CD14-positive monocyte (primary cell): ENCODE measurements around the gene GAPVD1. TPM values are rescaled to one million over a fixed set of nuclear protein-coding genes. Genes with fewer than 3 reads are reported as not detected.

ENCODE experiments used
- DNase-seq, 3 donors: peaks; one replicate each; pipeline ENCODE4 v3.0.0-alpha.2; 2011 to 2022
- H2AFZ ChIP-seq: 2 replicates; pipeline ENCODE4 v1.6.0; 2012; ENCODE audit warnings: mild to moderate bottlenecking, low read depth, low read length, inconsistent platforms; ENCODE audit not compliant: insufficient read depth, poor library complexity, severe bottlenecking
- H3K27ac ChIP-seq, 2 donors: 1 replicate in 1 of 2; 2 replicates in 1 of 2; pipeline ENCODE4 v1.5.1; 2012 to 2013; ENCODE audit warnings: low read length in 2 of 2, control low read depth in 1 of 2, inconsistent platforms in 1 of 2, low read depth in 1 of 2, mild to moderate bottlenecking in 1 of 2
- H3K27me3 ChIP-seq, 2 donors: one replicate each; pipeline versions ENCODE4 v1.6.0 to v1.6.1; 2011 to 2013; ENCODE audit warnings: low read length in 2 of 2; ENCODE audit not compliant: control insufficient read depth in 2 of 2, insufficient read depth in 2 of 2
- H3K36me3 ChIP-seq, 2 donors: replicated peaks in 1 of 2; 1 replicate in 1 of 2; 2 replicates in 1 of 2; pipeline versions ENCODE4 v1.5.1 to v1.6.1; 2012 to 2013; ENCODE audit warnings: low read length in 2 of 2, control low read depth in 1 of 2, inconsistent platforms in 1 of 2, mild to moderate bottlenecking in 1 of 2; ENCODE audit not compliant: insufficient read depth in 2 of 2, control insufficient read depth in 1 of 2
- H3K4me1 ChIP-seq, 2 donors: 1 replicate in 1 of 2; 2 replicates in 1 of 2; pipeline versions ENCODE4 v1.5.1 to v1.6.1; 2012 to 2013; ENCODE audit warnings: low read length in 2 of 2, control low read depth in 1 of 2, inconsistent platforms in 1 of 2, mild to moderate bottlenecking in 1 of 2, moderate library complexity in 1 of 2; ENCODE audit not compliant: insufficient read depth in 2 of 2, control insufficient read depth in 1 of 2
- H3K4me2 ChIP-seq: replicated peaks from 2 replicates; pipeline ENCODE3; 2012; ENCODE audit warnings: low read length, moderate library complexity, mild to moderate bottlenecking; ENCODE audit not compliant: poor library complexity, severe bottlenecking; ENCODE audit errors: extremely low read depth
- H3K4me3 ChIP-seq, 3 experiments: fragments of 200-600 bp in 1 of 3; sonication (generic) in 1 of 3; replicated peaks in 1 of 3; 1 replicate in 2 of 3; 2 replicates in 1 of 3; pipeline ENCODE4 v1.5.1; 2011 to 2013; ENCODE audit warnings: low read length in 3 of 3, mild to moderate bottlenecking in 3 of 3, control low read depth in 2 of 3, low read depth in 2 of 3, inconsistent platforms in 1 of 3, moderate library complexity in 1 of 3
- H3K79me2 ChIP-seq: 2 replicates; pipeline ENCODE4 v1.6.0; 2012; ENCODE audit warnings: mild to moderate bottlenecking, control low read depth, inconsistent platforms, low read length, moderate library complexity; ENCODE audit not compliant: insufficient read depth
- H3K9ac ChIP-seq: 2 replicates; pipeline ENCODE4 v1.6.0; 2017; ENCODE audit warnings: low read length, mild to moderate bottlenecking; ENCODE audit not compliant: insufficient read depth, poor library complexity, severe bottlenecking
- H3K9me3 ChIP-seq, 2 donors: replicated peaks in 1 of 2; 1 replicate in 1 of 2; 2 replicates in 1 of 2; pipeline versions ENCODE4 v1.5.1 to v1.6.1; 2012 to 2013; ENCODE audit warnings: low read length in 2 of 2, control low read depth in 1 of 2; ENCODE audit not compliant: control insufficient read depth in 1 of 2, insufficient read depth in 1 of 2
- H4K20me1 ChIP-seq: 2 replicates; pipeline ENCODE4 v1.6.0; 2012; ENCODE audit warnings: mild to moderate bottlenecking, low read length, control low read depth, moderate library complexity; ENCODE audit not compliant: insufficient read depth
- H3K27ac Mint-ChIP-seq, 7 donors: one replicate each; pipeline ENCODE4 v1.8.0; 2020; ENCODE audit warnings: mild to moderate bottlenecking in 7 of 7, mixed read lengths in 7 of 7, moderate library complexity in 6 of 7, inconsistent platforms in 2 of 7
- H3K27me3 Mint-ChIP-seq, 3 donors: one replicate each; pipeline ENCODE4 v1.8.0; 2021 to 2022; ENCODE audit warnings: low read depth in 3 of 3, mild to moderate bottlenecking in 3 of 3, mixed read lengths in 3 of 3, moderate library complexity in 3 of 3, inconsistent platforms in 1 of 3
- H3K36me3 Mint-ChIP-seq, 2 donors: one replicate each; pipeline ENCODE4 v1.8.0; 2020; ENCODE audit warnings: mixed read lengths in 2 of 2, inconsistent platforms in 1 of 2, mild to moderate bottlenecking in 1 of 2
- H3K4me1 Mint-ChIP-seq: one replicate; pipeline ENCODE4 v1.8.0; 2020; ENCODE audit warnings: mild to moderate bottlenecking, mixed read lengths
- H3K4me3 Mint-ChIP-seq, 2 donors: one replicate each; pipeline ENCODE4 v1.8.0; 2020; ENCODE audit warnings: mild to moderate bottlenecking in 2 of 2, mixed read lengths in 2 of 2, moderate library complexity in 1 of 2
- H3K9me3 Mint-ChIP-seq, 7 donors: one replicate each; pipeline ENCODE4 v1.8.0; 2020 to 2022; ENCODE audit warnings: mixed read lengths in 7 of 7, mild to moderate bottlenecking in 6 of 7, moderate library complexity in 6 of 7, inconsistent platforms in 2 of 7
- CTCF ChIP-seq: fragments of 200-600 bp; IDR thresholded peaks from one replicate; pipeline ENCODE4 v1.8.0; 2022; ENCODE audit warnings: antibody characterized with exemption, mild to moderate bottlenecking
- WGBS: methylation state at CpG from one replicate; pipeline ENCODE4 v1.1.5; 2013; ENCODE audit warnings: missing lambda C conversion rate; ENCODE audit not compliant: insufficient coverage; 5-methylcytosine and 5-hydroxymethylcytosine counted together
- intact Hi-C, 2 donors: fragments of 100-400 bp; cut with micrococcal nuclease; formaldehyde crosslinking; loops; one replicate each; pipeline versions ENCODE4 v1.15.0 to v1.15.1; 2023
- polyA plus RNA-seq, 3 donors: library from polyadenylated mRNA; depleted of rRNA in 1 of 3; unstranded in 2 of 3; stranded (reverse) in 1 of 3; fragments of 300-500 nt in 2 of 3; fragments of >200 nt in 1 of 3; fragmentation: Illumina TruSeq in 2 of 3; gene quantifications; 1 replicate in 2 of 3; 2 replicates in 1 of 3; pipeline ENCODE4 v1.2.3, GENCODE V29; 2012 to 2021

GAPVD1 gene
- polyA plus RNA-seq, 3 donors, result 18.7 to 49.2 (median 30.5) TPM

- Histone ChIP-seq H3K36me3 (no peaks in the 10 kb centered on the region), H3K4me2 (no peak overlapping the region), H3K4me1 (no peaks in the 10 kb centered on the region), H3K9me3 (no peaks in the 10 kb centered on the region), H3K4me3 (no peak overlapping the region), H3K27me3 (no peaks in the 10 kb centered on the region), H3K27ac (no peak overlapping the region), H3K79me2 (no peaks in the 10 kb centered on the region), H3K9ac (no peak overlapping the region), H4K20me1 (no peaks in the 10 kb centered on the region), H2AFZ (no peak overlapping the region)
- H3K4me1 Mint-ChIP-seq, result no peaks in the 10 kb centered on the region
- no peak overlapping the region for H3K4me3 Mint-ChIP-seq
- WGBS, result 100% methylated on average over 1 of the region's 3 CpGs
- no peaks in the 10 kb centered on the region for H3K36me3 Mint-ChIP-seq
- H3K27ac Mint-ChIP-seq, result no peak overlapping the region
- DNase-seq, result no peak
- no peak for TF ChIP-seq CTCF
- peaks cover 1 to 5% (median 4%) of the 10 kb centered on the region in 3 donors for H3K27me3 Mint-ChIP-seq
- peaks cover 0 to 2% (median 0%) of the 10 kb centered on the region in 7 donors for H3K9me3 Mint-ChIP-seq
- intact Hi-C loops, result no loop called here
Observed at GRCh38 chr9:125393426-125393825, 131.8 kb downstream of the GAPVD1 start.

GRCh38 chr9:125396799-125397198 is 135.2 kb downstream of the GAPVD1 start:
- no peak overlapping the region for H3K4me2 ChIP-seq
- Mint-ChIP-seq H3K36me3 (no peaks in the 10 kb centered on the region), H3K9me3 (peaks cover 0 to 2% (median 0%) of the 10 kb centered on the region in 7 donors), H3K27ac (no peak overlapping the region), H3K4me1 (no peaks in the 10 kb centered on the region), H3K27me3 (peaks cover 1 to 4% (median 1%) of the 10 kb centered on the region in 3 donors), H3K4me3 (no peak overlapping the region)
- H3K36me3 ChIP-seq, result no peaks in the 10 kb centered on the region
- no CpG with 5 or more reads among the region's 6 CpGs for WGBS
- TF ChIP-seq CTCF, result no peak
- no peak for DNase-seq
- H3K4me3 ChIP-seq, result no peak overlapping the region
- H2AFZ ChIP-seq, result no peak overlapping the region
- H3K27me3 ChIP-seq, result no peaks in the 10 kb centered on the region
- no peaks in the 10 kb centered on the region for H3K79me2 ChIP-seq
- H4K20me1 ChIP-seq, result no peaks in the 10 kb centered on the region
- no peak overlapping the region for H3K27ac ChIP-seq
- intact Hi-C loops, result no loop called here
- no peaks in the 10 kb centered on the region for H3K4me1 ChIP-seq
- H3K9ac ChIP-seq, result no peak overlapping the region
- no peaks in the 10 kb centered on the region for H3K9me3 ChIP-seq
